Thyroid gland (tissue), 4 donors: ENCODE data around the gene TBL1Y.
"Not testable (repeated sequence)": the region's sequence is repeated elsewhere in the genome, so short reads cannot be mapped to it uniquely, and the experiment has no call there.

Source experiments
- POLR2A ChIP-seq, 2 donors: fragments of 450-650 bp; IDR thresholded peaks; one replicate each; pipeline ENCODE4 v1.6.1; 2017; ENCODE audit warnings: antibody characterized with exemption in 2 of 2, mild to moderate bottlenecking in 2 of 2, moderate library complexity in 1 of 2
- TF ChIP-seq, protein P1 (sequence below), 6 experiments: fragments of 200-600 bp in 3 of 6; fragments of 450-650 bp in 3 of 6; sonication (generic) in 3 of 6; IDR thresholded peaks; one replicate each; pipeline ENCODE4 v1.5.1; 2016 to 2019; ENCODE audit warnings: antibody characterized with exemption in 6 of 6, mild to moderate bottlenecking in 2 of 6, inconsistent platforms in 1 of 6, moderate library complexity in 1 of 6

DNA sequence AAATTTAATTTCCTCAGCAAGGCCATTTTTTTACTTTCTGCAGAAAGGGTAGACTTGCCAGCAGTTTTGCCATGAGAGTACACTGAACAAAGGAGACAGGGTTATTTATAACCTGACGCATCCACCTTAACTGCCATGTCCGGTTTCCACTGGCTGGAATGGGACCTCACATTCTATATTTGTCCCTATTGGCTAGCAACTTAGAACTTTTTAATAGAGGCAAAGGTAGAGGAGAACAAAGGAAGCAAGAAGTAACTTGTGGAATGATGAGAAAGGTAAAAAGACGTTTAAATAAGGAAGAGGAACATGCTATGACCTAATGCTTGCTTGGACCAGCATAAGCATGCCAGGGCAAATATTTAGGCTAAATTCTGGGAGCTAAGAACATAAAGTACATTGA lies 142.0 kb downstream of the TBL1Y start:
- TF ChIP-seq, protein P1, sequence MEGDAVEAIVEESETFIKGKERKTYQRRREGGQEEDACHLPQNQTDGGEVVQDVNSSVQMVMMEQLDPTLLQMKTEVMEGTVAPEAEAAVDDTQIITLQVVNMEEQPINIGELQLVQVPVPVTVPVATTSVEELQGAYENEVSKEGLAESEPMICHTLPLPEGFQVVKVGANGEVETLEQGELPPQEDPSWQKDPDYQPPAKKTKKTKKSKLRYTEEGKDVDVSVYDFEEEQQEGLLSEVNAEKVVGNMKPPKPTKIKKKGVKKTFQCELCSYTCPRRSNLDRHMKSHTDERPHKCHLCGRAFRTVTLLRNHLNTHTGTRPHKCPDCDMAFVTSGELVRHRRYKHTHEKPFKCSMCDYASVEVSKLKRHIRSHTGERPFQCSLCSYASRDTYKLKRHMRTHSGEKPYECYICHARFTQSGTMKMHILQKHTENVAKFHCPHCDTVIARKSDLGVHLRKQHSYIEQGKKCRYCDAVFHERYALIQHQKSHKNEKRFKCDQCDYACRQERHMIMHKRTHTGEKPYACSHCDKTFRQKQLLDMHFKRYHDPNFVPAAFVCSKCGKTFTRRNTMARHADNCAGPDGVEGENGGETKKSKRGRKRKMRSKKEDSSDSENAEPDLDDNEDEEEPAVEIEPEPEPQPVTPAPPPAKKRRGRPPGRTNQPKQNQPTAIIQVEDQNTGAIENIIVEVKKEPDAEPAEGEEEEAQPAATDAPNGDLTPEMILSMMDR (IDR thresholded peaks at IDR 0.05), result not testable (repeated sequence)
- TF ChIP-seq POLR2A (IDR thresholded peaks at IDR 0.05), result not testable (repeated sequence)
